ENCODE data around the gene VAV3. TPM values are rescaled to one million over a fixed set of nuclear protein-coding genes. Genes with fewer than 3 reads are reported as not detected.

VAV3 gene
- total RNA-seq, 1 experiment from 2014 or later, result 10.0 TPM

- H3K9me3 Mint-ChIP-seq, result no peaks in the 10 kb centered on the region
- no peak for DNase-seq (ENCODE audit: low spot score)
- no peak for ATAC-seq
- H3K27me3 Mint-ChIP-seq (ENCODE audit: low read depth), result no peaks in the 10 kb centered on the region
- ChIA-PET CTCF (no interaction called here), POLR2A (no interaction called here)
- no peaks in the 10 kb centered on the region for H3K36me3 Mint-ChIP-seq
- H3K27ac Mint-ChIP-seq, result no peak overlapping the region
- H3K4me3 Mint-ChIP-seq, result no peak overlapping the region
- TF ChIP-seq EMX1 (CRISPR knock-in tag; IDR thresholded peaks at IDR 0.05) (no peak), ARID4B (CRISPR knock-in tag; IDR thresholded peaks at IDR 0.05; ENCODE audit: borderline replicate concordance) (no peak), SMAD4 (CRISPR knock-in tag; IDR thresholded peaks at IDR 0.05) (no peak), ZSCAN18 (CRISPR knock-in tag; IDR thresholded peaks at IDR 0.05) (no peak), E2F5 (CRISPR knock-in tag; IDR thresholded peaks at IDR 0.05) (no peak)
- peaks cover 38% of the 10 kb centered on the region for H3K4me1 Mint-ChIP-seq
Observed at GRCh38 chr1:107934578-107934977, 30.4 kb downstream of the VAV3 start.

GRCh38 chr1:107933736-107934135, 31.2 kb downstream of the VAV3 start:
- Mint-ChIP-seq H3K36me3 (no peaks in the 10 kb centered on the region), H3K4me3 (no peak overlapping the region), H3K9me3 (no peaks in the 10 kb centered on the region), H3K27me3 (ENCODE audit: low read depth) (no peaks in the 10 kb centered on the region), H3K4me1 (peaks cover 38% of the 10 kb centered on the region), H3K27ac (no peak overlapping the region)
- ChIA-PET CTCF (no interaction called here), POLR2A (no interaction called here)
- DNase-seq (ENCODE audit: low spot score), result no peak
- no peak for ATAC-seq
- TF ChIP-seq ZNF317 (CRISPR knock-in tag; IDR thresholded peaks at IDR 0.05; ENCODE audit: borderline replicate concordance, low read depth), result no peak
- no peak for TF ChIP-seq ZNF263 (CRISPR knock-in tag; IDR thresholded peaks at IDR 0.05; ENCODE audit: low read depth)
- TF ChIP-seq CREM (CRISPR knock-in tag; IDR thresholded peaks at IDR 0.05), result no peak
- no peak for TF ChIP-seq ETV6 (CRISPR knock-in tag; IDR thresholded peaks at IDR 0.05)
- TF ChIP-seq NFE2L1 (CRISPR knock-in tag; IDR thresholded peaks at IDR 0.05), result no peak
- no peak for TF ChIP-seq ATF2 (CRISPR knock-in tag; IDR thresholded peaks at IDR 0.05; ENCODE audit: borderline replicate concordance, low read depth)
- TF ChIP-seq PRRX2 (CRISPR knock-in tag; IDR thresholded peaks at IDR 0.05), result no peak
- no peak for TF ChIP-seq NR2C2 (CRISPR knock-in tag; IDR thresholded peaks at IDR 0.05)
- no peak for TF ChIP-seq OVOL2 (CRISPR knock-in tag; IDR thresholded peaks at IDR 0.05; ENCODE audit: borderline replicate concordance)
- TF ChIP-seq USF1 (CRISPR knock-in tag; IDR thresholded peaks at IDR 0.05), result no peak
- TF ChIP-seq RELA (CRISPR knock-in tag; IDR thresholded peaks at IDR 0.05; ENCODE audit: borderline replicate concordance), result no peak
- TF ChIP-seq HMGXB4 (CRISPR knock-in tag; IDR thresholded peaks at IDR 0.05), result no peak

Measured in WTC11 (cell line).